ENCODE results near the gene ZNF789.
A peak's percentile ranks its signal among the peaks of the same experiment; 100 is the strongest.

Gene ZNF789

DNA sequence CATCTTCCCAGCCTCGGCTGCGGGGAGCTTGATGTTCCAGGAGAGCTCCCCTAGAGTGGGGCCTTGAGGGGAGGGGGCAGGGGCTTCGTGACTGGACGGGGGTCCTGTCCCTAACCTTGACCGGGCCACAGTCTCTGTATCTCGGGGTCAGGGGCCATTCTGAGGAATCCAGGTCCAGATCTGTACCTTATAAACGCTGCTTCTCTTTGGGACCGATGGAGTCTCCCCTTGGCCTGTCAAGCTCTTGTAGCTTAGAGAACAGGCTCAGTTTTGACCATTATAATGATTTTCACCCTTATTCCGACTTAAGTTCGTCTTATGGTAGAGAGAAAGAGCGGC is 32.6 kb downstream of the ZNF789 start:
- H3K4me1 Mint-ChIP-seq (ENCODE audit: low read depth): peaks cover 32% of the 10 kb centered on the region
- peaks cover 36% of the 10 kb centered on the region for H3K36me3 Mint-ChIP-seq (ENCODE audit: low read depth)
- peak overlapping the region; percentile 88 for H3K4me3 Mint-ChIP-seq
- DNase-seq: no peak
- H3K9me3 Mint-ChIP-seq: peaks cover 6% of the 10 kb centered on the region
- no peaks in the 10 kb centered on the region for H3K27me3 Mint-ChIP-seq
- peak overlapping the region; percentile 97 for H3K27ac Mint-ChIP-seq

DNA sequence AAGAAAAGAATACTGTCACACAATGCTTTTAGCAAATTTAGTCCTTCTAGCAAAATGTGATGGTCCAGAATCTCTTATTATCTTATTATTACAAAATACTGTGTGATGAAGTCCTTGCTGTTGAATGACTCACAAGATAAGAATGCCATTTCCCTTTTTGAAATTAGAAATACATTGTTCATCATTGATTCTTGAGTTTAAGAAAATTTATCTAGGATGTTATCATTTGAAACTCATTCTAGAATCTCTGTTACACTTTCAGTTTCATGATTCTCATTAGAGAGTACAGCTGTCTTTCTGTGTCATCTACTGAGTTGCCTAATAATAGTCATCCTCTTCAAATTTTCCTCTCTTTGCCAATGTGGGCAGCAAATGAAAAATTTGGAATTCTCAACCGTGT is 41.4 kb downstream of the ZNF789 start:
- H3K27me3 Mint-ChIP-seq: no peaks in the 10 kb centered on the region
- no peaks in the 10 kb centered on the region for H3K9me3 Mint-ChIP-seq
- no peak overlapping the region for H3K27ac Mint-ChIP-seq
- H3K4me3 Mint-ChIP-seq: no peak overlapping the region
- peaks cover 11% of the 10 kb centered on the region for H3K4me1 Mint-ChIP-seq (ENCODE audit: low read depth)
- peaks cover 65% of the 10 kb centered on the region for H3K36me3 Mint-ChIP-seq (ENCODE audit: low read depth)
- no peak for DNase-seq

DNA sequence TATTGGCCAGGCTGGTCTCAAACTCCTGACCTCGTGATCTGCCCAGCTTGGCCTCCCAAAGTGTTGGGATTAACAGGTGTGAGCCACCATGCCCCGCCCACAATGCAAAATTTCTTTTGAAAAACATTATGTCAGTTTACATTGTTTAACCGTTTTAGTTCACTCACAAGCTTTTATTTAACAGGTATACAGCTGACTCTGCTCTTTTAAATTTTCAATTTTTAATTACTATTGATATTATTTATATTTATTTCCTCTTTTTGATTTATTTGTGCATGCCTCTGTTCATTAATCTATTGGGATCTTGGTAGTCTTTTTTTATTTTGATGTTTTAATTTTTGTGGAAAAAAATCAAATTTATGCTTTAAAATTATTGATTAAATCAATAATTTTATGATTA is 48.7 kb downstream of the ZNF789 start:
- no peaks in the 10 kb centered on the region for H3K9me3 Mint-ChIP-seq
- no peak for DNase-seq
- H3K27me3 Mint-ChIP-seq: no peaks in the 10 kb centered on the region
- H3K4me3 Mint-ChIP-seq: no peak overlapping the region
- no peaks in the 10 kb centered on the region for H3K4me1 Mint-ChIP-seq (ENCODE audit: low read depth)
- H3K36me3 Mint-ChIP-seq (ENCODE audit: low read depth): peaks cover 58% of the 10 kb centered on the region
- no peak overlapping the region for H3K27ac Mint-ChIP-seq

DNA sequence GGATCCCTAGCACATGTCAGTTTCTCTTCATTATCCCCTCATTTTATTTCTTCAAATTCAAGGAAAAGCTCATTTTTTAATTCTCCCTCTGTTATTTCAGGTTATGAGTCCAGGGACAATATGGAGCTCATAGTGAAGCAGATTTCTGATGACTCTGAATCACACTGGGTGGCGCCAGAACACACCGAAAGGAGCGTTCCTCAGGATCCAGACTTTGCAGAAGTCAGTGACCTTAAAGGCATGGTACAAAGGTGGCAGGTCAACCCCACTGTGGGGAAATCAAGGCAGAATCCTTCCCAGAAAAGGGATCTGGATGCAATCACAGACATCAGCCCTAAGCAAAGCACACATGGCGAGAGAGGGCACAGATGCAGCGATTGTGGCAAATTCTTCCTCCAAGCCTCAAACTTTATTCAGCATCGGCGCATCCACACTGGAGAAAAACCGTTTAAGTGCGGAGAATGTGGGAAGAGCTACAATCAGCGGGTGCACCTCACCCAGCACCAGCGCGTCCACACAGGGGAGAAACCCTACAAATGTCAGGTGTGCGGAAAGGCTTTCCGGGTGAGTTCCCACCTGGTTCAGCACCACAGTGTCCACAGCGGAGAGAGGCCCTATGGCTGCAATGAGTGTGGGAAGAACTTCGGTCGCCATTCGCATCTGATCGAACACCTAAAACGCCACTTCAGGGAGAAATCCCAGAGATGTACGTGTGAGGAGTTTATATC is 53.2 kb downstream of the ZNF789 start:
- Mint-ChIP-seq H3K27me3 (no peaks in the 10 kb centered on the region), H3K4me1 (ENCODE audit: low read depth) (peaks cover 2% of the 10 kb centered on the region), H3K4me3 (no peak overlapping the region), H3K27ac (no peak overlapping the region), H3K9me3 (peaks cover 11% of the 10 kb centered on the region), H3K36me3 (ENCODE audit: low read depth) (peaks cover 67% of the 10 kb centered on the region)
- peak; percentile 34 for DNase-seq

DNA sequence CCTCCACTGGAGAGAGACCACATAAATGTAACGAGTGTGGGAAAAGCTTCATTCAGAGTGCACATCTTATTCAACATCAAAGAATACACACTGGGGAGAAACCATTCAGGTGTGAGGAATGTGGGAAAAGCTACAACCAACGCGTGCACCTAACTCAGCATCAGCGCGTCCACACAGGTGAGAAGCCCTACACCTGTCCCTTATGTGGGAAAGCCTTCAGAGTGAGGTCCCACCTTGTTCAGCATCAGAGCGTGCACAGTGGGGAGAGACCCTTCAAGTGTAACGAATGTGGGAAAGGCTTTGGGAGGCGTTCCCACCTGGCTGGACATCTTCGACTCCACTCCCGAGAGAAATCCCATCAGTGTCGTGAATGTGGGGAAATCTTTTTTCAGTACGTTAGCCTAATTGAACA is 58.7 kb downstream of the ZNF789 start:
- no peak overlapping the region for H3K4me3 Mint-ChIP-seq
- H3K9me3 Mint-ChIP-seq: peaks cover 46% of the 10 kb centered on the region
- H3K27ac Mint-ChIP-seq: no peak overlapping the region
- no peaks in the 10 kb centered on the region for H3K27me3 Mint-ChIP-seq
- peaks cover 76% of the 10 kb centered on the region for H3K36me3 Mint-ChIP-seq (ENCODE audit: low read depth)
- no peak for DNase-seq
- H3K4me1 Mint-ChIP-seq (ENCODE audit: low read depth): peaks cover 2% of the 10 kb centered on the region

DNA sequence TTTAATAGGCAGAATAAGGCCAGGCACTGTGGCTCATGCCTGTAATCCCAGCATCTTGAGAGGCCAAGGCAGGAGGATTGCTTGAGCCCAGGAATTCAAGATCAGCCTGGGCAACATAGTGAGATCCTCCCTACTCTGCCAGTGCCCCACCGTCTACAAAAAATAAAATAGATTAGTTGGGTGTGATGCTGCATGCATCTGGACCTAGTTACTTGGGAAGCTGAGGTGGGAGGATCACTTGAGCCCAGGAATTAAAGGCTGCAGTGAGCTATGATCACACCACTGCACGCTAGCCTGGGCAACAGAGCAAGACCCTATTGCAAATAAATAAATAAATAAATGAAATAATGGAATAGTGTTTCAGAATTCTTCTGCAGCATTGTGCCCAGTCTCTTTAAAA is 63.0 kb downstream of the ZNF789 start:
- no peak for DNase-seq
- Mint-ChIP-seq H3K27me3 (no peaks in the 10 kb centered on the region), H3K9me3 (peaks cover 51% of the 10 kb centered on the region), H3K36me3 (ENCODE audit: low read depth) (peaks cover 41% of the 10 kb centered on the region), H3K27ac (no peak overlapping the region), H3K4me3 (no peak overlapping the region), H3K4me1 (ENCODE audit: low read depth) (no peaks in the 10 kb centered on the region)

All from activated T-cell treated with anti-CD3 and anti-CD28 coated beads, Interleukin-2, amount 50 U/mL, for 24 hours (primary cell).